SK-N-MC (cell line): Measurements from ENCODE around the gene TGFB2.

ENCODE experiments used
- EZH2 ChIP-seq: fragments of 200-600 bp; sonication (generic); IDR thresholded peaks from one replicate; pipeline ENCODE4 v1.6.1; 2017; ENCODE audit warnings: antibody characterized with exemption
- FOXP2 ChIP-seq: optimal IDR thresholded peaks from 2 replicates; pipeline ENCODE3; 2011; ENCODE audit warnings: mild to moderate bottlenecking, moderate library complexity; ENCODE audit not compliant: insufficient read depth; ENCODE audit errors: extremely low read length, control extremely low read depth
- POLR2AphosphoS5 ChIP-seq: IDR thresholded peaks from 2 replicates; pipeline ENCODE4 v1.6.1; 2012; ENCODE audit warnings: mild to moderate bottlenecking, low read depth, low read length, borderline replicate concordance

DNA sequence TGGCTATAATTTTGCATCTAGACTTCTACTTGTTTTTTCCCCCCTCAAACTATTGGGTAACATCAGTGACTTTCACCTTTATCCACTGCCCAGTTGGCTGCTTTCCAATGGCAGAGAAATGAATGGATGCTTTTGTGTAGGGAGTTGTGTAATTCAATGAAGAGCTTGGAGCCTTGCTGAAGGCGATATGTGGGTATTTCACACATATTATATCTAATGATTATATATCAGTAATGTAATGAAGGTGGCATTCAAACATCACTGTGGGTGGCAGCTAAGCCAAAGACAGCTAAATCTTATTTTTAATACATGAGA, 81.2 kb downstream of the TGFB2 start:
- no peak for TF ChIP-seq POLR2AphosphoS5
- TF ChIP-seq EZH2 = no peak
- no peak for TF ChIP-seq FOXP2
